ENCODE results near the gene SOX3. TPM values are rescaled to one million over a fixed set of nuclear protein-coding genes. Genes with fewer than 3 reads are reported as not detected.

Gene SOX3
- total RNA-seq, 4 donors from 2014 or later, result 0.63 TPM; not detected in 3

- Histone ChIP-seq H3K4me1 (peaks cover 4 to 8% of the 10 kb centered on the region in 2 donors), H3K4me3 (replicated peaks in 1 of 3) (no peak overlapping the region), H3K27ac (no peak overlapping the region), H3K36me3 (no peaks in the 10 kb centered on the region), H3K27me3 (peaks cover 26% of the 10 kb centered on the region), H3K9me3 (no peaks in the 10 kb centered on the region)
- intact Hi-C loops (cut with DNase I), result no loop called here
- 55 to 74% methylated on average over 4 to 9 of the region's 9 CpGs for WGBS, 2 donors
- DNase-seq, result no peak
- no peak for TF ChIP-seq CTCF (IDR thresholded peaks at IDR 0.05)
- no peak for TF ChIP-seq POLR2A (IDR thresholded peaks at IDR 0.05)
Measured at GRCh38 chrX:140500441-140500840, 4.4 kb downstream of the SOX3 start.

- 93 to 96% methylated on average over 1 of the region's 1 CpG for WGBS, 2 donors
- TF ChIP-seq CTCF (IDR thresholded peaks at IDR 0.05) (no peak), POLR2A (IDR thresholded peaks at IDR 0.05) (no peak)
- intact Hi-C loops (cut with DNase I), result no loop called here
- Histone ChIP-seq H3K27me3 (no peaks in the 10 kb centered on the region), H3K27ac (no peak overlapping the region), H3K9me3 (no peaks in the 10 kb centered on the region), H3K4me3 (replicated peaks in 1 of 3) (no peak overlapping the region), H3K36me3 (no peaks in the 10 kb centered on the region), H3K4me1 (no peaks in the 10 kb centered on the region)
- DNase-seq, result no peak
Measured at GRCh38 chrX:140495739-140496138, 9.1 kb downstream of the SOX3 start.

- TF ChIP-seq POLR2A (IDR thresholded peaks at IDR 0.05) (no peak), CTCF (IDR thresholded peaks at IDR 0.05) (no peak)
- no peak overlapping the region for H3K27ac ChIP-seq
- no peak for DNase-seq
- no peaks in the 10 kb centered on the region for H3K9me3 ChIP-seq
- WGBS, 2 donors, result 87 to 93% methylated on average over 4 of the region's 4 CpGs
- no peak overlapping the region for H3K4me3 ChIP-seq (replicated peaks in 1 of 3)
- H3K27me3 ChIP-seq, result no peaks in the 10 kb centered on the region
- H3K36me3 ChIP-seq, result no peaks in the 10 kb centered on the region
- intact Hi-C loops (cut with DNase I), result no loop called here
- no peaks in the 10 kb centered on the region for H3K4me1 ChIP-seq
Measured at GRCh38 chrX:140492066-140492994, 12.5 kb downstream of the SOX3 start.

GRCh38 chrX:140480765-140481164 lies 24.1 kb downstream of the SOX3 start:
- TF ChIP-seq CTCF (IDR thresholded peaks at IDR 0.05), result no peak
- no peak for TF ChIP-seq POLR2A (IDR thresholded peaks at IDR 0.05)
- H3K36me3 ChIP-seq, result no peaks in the 10 kb centered on the region

GRCh38 chrX:140477987-140478386 lies 26.9 kb downstream of the SOX3 start:
- DNase-seq, result no peak
- intact Hi-C loops (cut with DNase I), result no loop called here
- TF ChIP-seq CTCF (IDR thresholded peaks at IDR 0.05) (no peak), POLR2A (IDR thresholded peaks at IDR 0.05) (no peak)
- Histone ChIP-seq H3K27ac (no peak overlapping the region), H3K4me1 (no peaks in the 10 kb centered on the region), H3K9me3 (no peaks in the 10 kb centered on the region), H3K27me3 (no peaks in the 10 kb centered on the region), H3K4me3 (replicated peaks in 1 of 3) (no peak overlapping the region), H3K36me3 (no peaks in the 10 kb centered on the region)

More at GRCh38 chrX:140480765-140481164, 24.1 kb downstream of the SOX3 start:
- DNase-seq, result no peak
- no peaks in the 10 kb centered on the region for H3K27me3 ChIP-seq
- no peak overlapping the region for H3K27ac ChIP-seq
- no peaks in the 10 kb centered on the region for H3K9me3 ChIP-seq
- no peaks in the 10 kb centered on the region for H3K4me1 ChIP-seq
- H3K4me3 ChIP-seq (replicated peaks in 1 of 3), result no peak overlapping the region
- intact Hi-C loops (cut with DNase I), result no loop called here

Data from thyroid gland (tissue), 4 donors.